ENCODE data around the gene MUC5AC.
"Not testable (repeated sequence)": the region's sequence is repeated elsewhere in the genome, so short reads cannot be mapped to it uniquely, and the experiment has no call there.

DNA sequence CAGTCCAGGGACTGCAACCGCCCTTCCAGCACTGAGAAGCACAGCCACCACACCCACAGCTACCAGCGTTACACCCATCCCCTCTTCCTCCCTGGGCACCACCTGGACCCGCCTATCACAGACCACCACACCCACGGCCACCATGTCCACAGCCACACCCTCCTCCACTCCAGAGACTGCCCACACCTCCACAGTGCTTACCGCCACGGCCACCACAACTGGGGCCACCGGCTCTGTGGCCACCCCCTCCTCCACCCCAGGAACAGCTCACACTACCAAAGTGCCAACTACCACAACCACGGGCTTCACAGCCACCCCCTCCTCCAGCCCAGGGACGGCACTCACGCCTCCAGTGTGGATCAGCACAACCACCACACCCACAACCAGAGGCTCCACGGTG lies 85.0 kb downstream of the MUC5AC start:
- TF ChIP-seq CTCF, POLR2A (IDR thresholded peaks at IDR 0.05): not testable (repeated sequence)

Data from adrenal gland (tissue), 5 donors.